AG10803 (cell line): Measurements from ENCODE around the gene OVCA2.

Experiments used
- DNase-seq: peaks from one replicate; pipeline ENCODE4 v3.0.0; 2010; ENCODE audit warnings: low read depth
- H3K4me3 ChIP-seq: 2 replicates; pipeline ENCODE4 v1.5.1; 2011; ENCODE audit warnings: mild to moderate bottlenecking, low read length, control low read depth
- CTCF ChIP-seq: conservative IDR thresholded peaks from 2 replicates; pipeline ENCODE4 v1.5.1; 2011; ENCODE audit warnings: mild to moderate bottlenecking, low read length, control low read depth, inconsistent platforms

The OVCA2 gene

GRCh38 chr17:2068031-2068518 lies 26.3 kb downstream of the OVCA2 start:
- no peak overlapping the region for H3K4me3 ChIP-seq
- peak; percentile 96 for DNase-seq

GRCh38 chr17:2068519-2069051 lies 26.8 kb downstream of the OVCA2 start:
- TF ChIP-seq CTCF: no peak
- no peak overlapping the region for H3K4me3 ChIP-seq
- peak; percentile 53 for DNase-seq

More at GRCh38 chr17:2068031-2068518, 26.3 kb downstream of the OVCA2 start:
- TF ChIP-seq CTCF: peak; percentile 49

GRCh38 chr17:2070241-2071023 lies 28.6 kb downstream of the OVCA2 start:
- H3K4me3 ChIP-seq: no peak overlapping the region
- TF ChIP-seq CTCF: no peak
- no peak for DNase-seq

GRCh38 chr17:2071024-2071385 lies 29.2 kb downstream of the OVCA2 start:
- DNase-seq: no peak
- H3K4me3 ChIP-seq: no peak overlapping the region

GRCh38 chr17:2071455-2072281 lies 29.8 kb downstream of the OVCA2 start:
- TF ChIP-seq CTCF: no peak
- H3K4me3 ChIP-seq: no peak overlapping the region
- peak; percentile 55 for DNase-seq

More at GRCh38 chr17:2071024-2071385, 29.2 kb downstream of the OVCA2 start:
- TF ChIP-seq CTCF: no peak

GRCh38 chr17:2074919-2075318 lies 33.1 kb downstream of the OVCA2 start:
- no peak for TF ChIP-seq CTCF
- no peak overlapping the region for H3K4me3 ChIP-seq
- no peak for DNase-seq
